Fibroblast of villous mesenchyme (primary cell): ENCODE data around the gene HSFX4. TPM values are rescaled to one million over a fixed set of nuclear protein-coding genes. Genes with fewer than 3 reads are reported as not detected.
A peak's percentile ranks its signal among the peaks of the same experiment; 100 is the strongest.
"Not testable (repeated sequence)": the region's sequence is repeated elsewhere in the genome, so short reads cannot be mapped to it uniquely, and the experiment has no call there.

ENCODE experiments used
- DNase-seq: peaks from one replicate; pipeline ENCODE4 v3.0.0-alpha.2; 2010; ENCODE audit warnings: low read depth
- H3K4me3 ChIP-seq: 2 replicates; pipeline ENCODE4 v1.5.1; 2011; ENCODE audit warnings: low read depth, mild to moderate bottlenecking, low read length
- CTCF ChIP-seq: IDR thresholded peaks from 2 replicates; pipeline ENCODE4 v1.5.1; 2012; ENCODE audit warnings: low read depth, mild to moderate bottlenecking, low read length; ENCODE audit not compliant: insufficient read depth
- total RNA-seq: library from RNA; depleted of rRNA; stranded (reverse); fragments of >200 nt; gene quantifications from 2 replicates; pipeline ENCODE4 v1.2.3, GENCODE V29; 2012

The HSFX4 gene, protein sequence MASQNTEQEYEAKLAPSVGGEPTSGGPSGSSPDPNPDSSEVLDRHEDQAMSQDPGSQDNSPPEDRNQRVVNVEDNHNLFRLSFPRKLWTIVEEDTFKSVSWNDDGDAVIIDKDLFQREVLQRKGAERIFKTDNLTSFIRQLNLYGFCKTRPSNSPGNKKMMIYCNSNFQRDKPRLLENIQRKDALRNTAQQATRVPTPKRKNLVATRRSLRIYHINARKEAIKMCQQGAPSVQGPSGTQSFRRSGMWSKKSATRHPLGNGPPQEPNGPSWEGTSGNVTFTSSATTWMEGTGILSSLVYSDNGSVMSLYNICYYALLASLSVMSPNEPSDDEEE
- not detected in 2 replicates for total RNA-seq

- H3K4me3 ChIP-seq, result not testable (repeated sequence)
Measured at GRCh38 chrX:149929400-149929799, at the start of gene HSFX4. HSFX4 (plus strand) TSS chrX:149929573; CDS start chrX:149929645, 72 bp downstream.

DNA sequence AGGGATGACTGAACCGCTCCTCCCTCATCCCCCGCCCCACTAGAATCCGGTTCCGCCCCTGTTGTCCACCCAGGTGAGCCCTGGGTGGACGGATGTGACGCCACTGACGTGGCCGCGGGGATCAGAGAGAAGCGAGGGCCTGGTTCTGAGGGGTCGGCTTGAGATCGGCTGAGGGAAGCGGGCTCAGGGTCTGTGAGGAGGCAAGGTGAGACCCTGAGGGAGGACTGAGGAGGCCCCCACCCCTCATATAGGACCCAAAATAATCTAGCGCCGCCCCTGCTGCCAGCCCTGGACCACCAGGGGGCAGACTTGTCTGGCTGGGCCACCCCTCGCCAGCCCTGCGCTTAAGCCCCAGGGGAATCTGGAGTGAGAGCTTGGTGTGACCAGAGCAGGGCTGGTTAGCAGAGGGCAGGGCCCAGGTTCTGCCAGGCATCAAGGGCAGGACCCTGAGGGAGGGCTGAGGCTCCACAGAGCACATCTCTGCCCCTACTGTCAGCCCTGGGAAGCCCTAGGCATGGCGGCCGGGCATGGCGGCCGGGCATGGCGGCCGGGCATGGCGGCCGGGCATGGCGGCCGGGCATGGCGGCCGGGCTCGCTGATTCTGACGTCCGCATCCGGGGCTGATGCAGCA is 48.2 kb upstream of the HSFX4 start, which contains the start of gene MAGEA8:
MAGEA8 (plus strand) TSS at position 103 of the 631 bp plus-strand sequence. CDS start 3,090 bp downstream, outside the sequence.
- no peak within 1 kb of the TSS for H3K4me3 ChIP-seq
- no peak for DNase-seq
- peak; percentile 14 for TF ChIP-seq CTCF

More at GRCh38 chrX:149929400-149929799, at the start of gene HSFX4:
- DNase-seq, result not testable (repeated sequence)

DNA sequence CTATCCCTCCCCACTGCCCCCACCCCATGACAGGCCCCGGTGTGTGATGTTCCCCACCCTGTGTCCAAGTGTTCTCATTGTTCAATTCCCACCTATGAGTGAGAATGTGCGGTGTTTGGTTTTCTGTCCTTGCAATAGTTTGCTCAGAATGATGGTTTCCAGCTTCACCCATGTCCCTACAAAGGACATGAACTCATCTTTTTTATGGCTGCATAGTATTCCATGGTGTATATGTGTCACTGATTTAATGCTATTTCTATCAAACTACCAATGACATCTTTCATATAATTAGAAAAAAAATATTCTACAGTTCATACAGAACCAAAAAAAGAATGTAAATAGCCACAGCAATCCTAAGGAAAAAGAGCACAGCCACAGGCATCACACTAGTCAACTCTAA is 38.5 kb upstream of the HSFX4 start:
- DNase-seq, H3K4me3 ChIP-seq: not testable (repeated sequence)

DNA sequence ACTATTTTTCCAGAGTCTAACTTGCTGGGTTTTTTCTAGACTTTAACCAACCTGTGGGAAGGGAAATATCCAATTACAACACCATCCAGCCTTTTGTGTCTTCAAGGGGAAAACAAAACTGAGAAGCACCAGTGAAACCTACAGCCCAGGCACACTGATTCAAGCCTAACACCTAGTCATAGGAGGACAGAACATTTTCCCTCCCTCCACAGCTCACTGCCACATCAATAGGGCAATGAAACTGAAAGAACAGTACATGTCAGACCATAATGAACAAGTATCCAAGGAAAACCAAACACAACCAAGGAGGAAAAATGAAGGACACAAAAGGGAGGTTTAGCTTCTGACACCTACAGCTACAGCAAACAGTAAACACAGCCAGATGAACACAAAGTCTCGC is 30.8 kb upstream of the HSFX4 start:
- no peak for TF ChIP-seq CTCF
- no peak overlapping the region for H3K4me3 ChIP-seq
- DNase-seq, result no peak

- DNase-seq, result peak; percentile 21
- H3K4me3 ChIP-seq, result peak overlapping the region; percentile 30
- peak; percentile 15 for TF ChIP-seq CTCF
Measured at GRCh38 chrX:149903889-149904748, 25.3 kb upstream of the HSFX4 start.

- no peak for DNase-seq
- no peak for TF ChIP-seq CTCF
- H3K4me3 ChIP-seq, result no peak overlapping the region
Measured at GRCh38 chrX:149908308-149908707, 21.1 kb upstream of the HSFX4 start.

DNA sequence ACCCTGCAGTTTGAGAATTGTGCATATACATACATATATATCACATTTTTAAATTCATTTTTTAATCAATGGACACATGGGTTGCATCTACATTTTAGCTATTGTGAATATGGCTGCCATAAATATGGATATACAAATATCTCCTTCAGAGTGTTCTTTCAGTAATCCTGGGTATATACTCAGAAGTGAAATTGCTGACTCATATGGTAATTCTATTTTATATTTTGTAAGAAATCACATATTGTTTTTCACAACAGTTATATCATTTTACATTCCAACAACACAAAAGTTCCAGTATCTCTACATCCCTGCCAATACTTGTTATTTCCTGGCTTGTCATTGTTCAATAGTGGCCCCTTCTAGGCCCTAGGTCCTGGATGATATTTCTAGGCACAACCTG is 20.6 kb upstream of the HSFX4 start:
- TF ChIP-seq CTCF, result no peak
- no peak overlapping the region for H3K4me3 ChIP-seq
- no peak for DNase-seq
